ENCODE results near the gene EGLN3.

EGLN3 gene

DNA sequence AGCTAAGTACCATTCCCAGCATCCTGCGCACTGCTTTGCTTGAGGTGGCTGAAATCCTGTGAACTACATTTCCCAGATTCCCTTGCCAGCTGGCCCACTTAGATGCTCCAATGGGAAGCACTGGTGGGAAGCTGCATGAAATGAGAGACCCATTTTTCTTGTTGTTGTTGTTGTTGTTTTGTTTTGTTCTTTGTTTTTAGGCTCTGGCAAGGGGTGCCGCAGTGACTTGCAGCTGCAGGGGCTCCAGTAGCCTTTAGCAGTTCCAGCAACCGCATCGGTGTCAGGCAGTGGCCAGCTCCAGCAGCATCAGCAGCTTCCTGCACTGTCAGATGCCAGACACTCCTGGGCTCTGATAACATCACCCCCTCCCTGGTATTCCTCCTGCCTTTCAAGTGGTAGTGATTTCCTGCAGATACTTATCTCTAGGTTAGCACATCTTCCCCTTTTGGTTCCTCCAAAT, 8.8 kb upstream of the EGLN3 start:
- Histone ChIP-seq H2AK5ac (ENCODE audit: low read length) (no peak overlapping the region), H3K27ac (ENCODE audit: low read depth, low read length) (no peak overlapping the region)

DNA sequence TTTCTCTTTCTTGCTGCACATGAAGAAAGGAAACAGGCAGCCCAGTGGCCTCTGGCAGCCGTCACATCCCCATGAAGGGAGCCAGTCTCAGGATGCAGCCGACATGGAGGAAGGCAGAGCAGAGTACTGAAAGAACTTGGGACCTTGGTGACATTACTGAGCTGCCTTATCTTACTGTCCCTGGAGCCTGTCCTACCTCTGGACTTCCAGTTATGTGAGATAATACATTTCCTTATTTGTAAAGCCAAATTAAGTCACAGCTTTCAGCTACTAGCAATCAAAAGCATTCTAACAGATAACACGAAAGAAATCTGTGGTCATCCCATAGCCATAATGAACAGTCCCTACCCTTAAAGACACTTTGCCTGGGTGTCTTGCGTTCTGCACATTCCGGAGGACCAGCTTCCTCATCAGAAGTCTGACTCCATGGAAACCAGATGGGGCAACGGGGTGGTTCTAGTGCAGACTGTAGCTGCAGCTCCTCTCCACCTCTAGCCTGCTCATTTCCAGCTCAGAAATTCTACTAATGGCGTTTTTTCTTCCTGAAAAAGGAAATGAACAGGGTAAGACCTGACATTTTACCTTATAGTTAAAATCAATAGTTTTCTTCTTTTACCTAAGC, 7.8 kb upstream of the EGLN3 start:
- Histone ChIP-seq H3K9ac (ENCODE audit: low read length) (no peak overlapping the region), H3K18ac (ENCODE audit: low read length) (peak overlapping the region; percentile 53), H3K79me1 (ENCODE audit: low read length) (no peaks in the 10 kb centered on the region), H3K27me3 (ENCODE audit: insufficient read depth, low read length, poor library complexity) (no peaks in the 10 kb centered on the region), H3K27ac (ENCODE audit: low read depth, low read length) (no peak overlapping the region), H3K36me3 (ENCODE audit: control insufficient read depth, insufficient read depth, low read length) (no peaks in the 10 kb centered on the region), H4K5ac (ENCODE audit: low read length) (no peak overlapping the region), H4K8ac (ENCODE audit: low read depth, low read length) (no peak overlapping the region), H3K23ac (ENCODE audit: low read length) (no peak overlapping the region), H2AK5ac (ENCODE audit: low read length) (peak overlapping the region; percentile 15), H3K56ac (ENCODE audit: low read length) (no peak overlapping the region), H3K4ac (ENCODE audit: low read depth, low read length) (peak overlapping the region; percentile 41), H2BK5ac (ENCODE audit: low read length) (peak overlapping the region; percentile 46), H3K4me3 (ENCODE audit: low read length) (no peak overlapping the region), H2BK15ac (replicated peaks; ENCODE audit: low read depth) (no peak overlapping the region), H3K79me2 (ENCODE audit: control insufficient read depth, insufficient read depth, low read length) (no peaks in the 10 kb centered on the region), H3K4me1 (ENCODE audit: control insufficient read depth, low read depth, low read length) (no peaks in the 10 kb centered on the region), H2BK120ac (ENCODE audit: low read depth, low read length) (no peak overlapping the region), H3K4me2 (ENCODE audit: low read length) (no peak overlapping the region)
- no CpG with 5 or more reads among the region's 7 CpGs for WGBS (ENCODE audit: extremely low coverage, insufficient coverage, low lambda C conversion rate)
- no peak for DNase-seq

More for the DNA sequence above, 8.8 kb upstream of the EGLN3 start:
- Histone ChIP-seq H3K79me1 (ENCODE audit: low read length) (no peaks in the 10 kb centered on the region), H2BK120ac (ENCODE audit: low read depth, low read length) (no peak overlapping the region), H3K56ac (ENCODE audit: low read length) (peak overlapping the region; percentile 56), H3K4me3 (ENCODE audit: low read length) (no peak overlapping the region), H3K36me3 (ENCODE audit: control insufficient read depth, insufficient read depth, low read length) (no peaks in the 10 kb centered on the region), H3K4ac (ENCODE audit: low read depth, low read length) (no peak overlapping the region), H3K27me3 (ENCODE audit: insufficient read depth, low read length, poor library complexity) (no peaks in the 10 kb centered on the region), H3K23ac (ENCODE audit: low read length) (no peak overlapping the region), H2BK5ac (ENCODE audit: low read length) (no peak overlapping the region), H3K9ac (ENCODE audit: low read length) (no peak overlapping the region), H3K18ac (ENCODE audit: low read length) (no peak overlapping the region), H4K5ac (ENCODE audit: low read length) (no peak overlapping the region), H3K79me2 (ENCODE audit: control insufficient read depth, insufficient read depth, low read length) (no peaks in the 10 kb centered on the region), H3K4me1 (ENCODE audit: control insufficient read depth, low read depth, low read length) (peaks cover 9% of the 10 kb centered on the region), H3K4me2 (ENCODE audit: low read length) (peak overlapping the region; percentile 15), H2BK15ac (replicated peaks; ENCODE audit: low read depth) (no peak overlapping the region), H4K8ac (ENCODE audit: low read depth, low read length) (no peak overlapping the region)
- no CpG with 5 or more reads among the region's 4 CpGs for WGBS (ENCODE audit: extremely low coverage, insufficient coverage, low lambda C conversion rate)
- DNase-seq = peak; percentile 98

DNA sequence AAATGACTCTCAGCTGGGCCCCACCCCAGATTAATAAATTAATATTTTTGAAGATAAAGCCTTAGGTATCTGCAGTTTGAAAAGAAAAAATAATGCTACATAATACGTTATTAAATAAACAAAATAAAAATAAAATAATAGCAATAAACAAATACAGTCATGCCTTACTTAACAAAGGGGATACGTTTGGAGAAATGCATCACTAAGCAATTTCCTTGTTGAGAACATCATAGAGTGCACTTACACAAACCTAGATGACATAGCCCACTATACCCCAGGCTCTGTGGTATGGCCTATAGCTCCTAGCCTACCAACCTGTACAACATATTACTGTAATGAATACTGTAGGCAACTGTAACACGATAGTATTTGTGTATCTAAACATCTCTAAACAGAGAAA, 7.1 kb upstream of the EGLN3 start:
- Histone ChIP-seq H3K27me3 (ENCODE audit: insufficient read depth, low read length, poor library complexity) (no peaks in the 10 kb centered on the region), H3K18ac (ENCODE audit: low read length) (no peak overlapping the region), H3K4me3 (ENCODE audit: low read length) (no peak overlapping the region), H3K9ac (ENCODE audit: low read length) (no peak overlapping the region), H3K56ac (ENCODE audit: low read length) (no peak overlapping the region), H2BK15ac (replicated peaks; ENCODE audit: low read depth) (no peak overlapping the region), H2BK120ac (ENCODE audit: low read depth, low read length) (no peak overlapping the region), H3K79me2 (ENCODE audit: control insufficient read depth, insufficient read depth, low read length) (no peaks in the 10 kb centered on the region), H3K23ac (ENCODE audit: low read length) (no peak overlapping the region), H2AK5ac (ENCODE audit: low read length) (no peak overlapping the region), H4K5ac (ENCODE audit: low read length) (no peak overlapping the region), H2BK5ac (ENCODE audit: low read length) (no peak overlapping the region), H3K4me2 (ENCODE audit: low read length) (no peak overlapping the region), H3K79me1 (ENCODE audit: low read length) (no peaks in the 10 kb centered on the region), H3K36me3 (ENCODE audit: control insufficient read depth, insufficient read depth, low read length) (no peaks in the 10 kb centered on the region), H3K4me1 (ENCODE audit: control insufficient read depth, low read depth, low read length) (no peaks in the 10 kb centered on the region), H3K4ac (ENCODE audit: low read depth, low read length) (no peak overlapping the region), H4K8ac (ENCODE audit: low read depth, low read length) (no peak overlapping the region), H3K27ac (ENCODE audit: low read depth, low read length) (no peak overlapping the region)
- WGBS (ENCODE audit: extremely low coverage, insufficient coverage, low lambda C conversion rate) = no CpG with 5 or more reads among the region's 3 CpGs
- no peak for DNase-seq

DNA sequence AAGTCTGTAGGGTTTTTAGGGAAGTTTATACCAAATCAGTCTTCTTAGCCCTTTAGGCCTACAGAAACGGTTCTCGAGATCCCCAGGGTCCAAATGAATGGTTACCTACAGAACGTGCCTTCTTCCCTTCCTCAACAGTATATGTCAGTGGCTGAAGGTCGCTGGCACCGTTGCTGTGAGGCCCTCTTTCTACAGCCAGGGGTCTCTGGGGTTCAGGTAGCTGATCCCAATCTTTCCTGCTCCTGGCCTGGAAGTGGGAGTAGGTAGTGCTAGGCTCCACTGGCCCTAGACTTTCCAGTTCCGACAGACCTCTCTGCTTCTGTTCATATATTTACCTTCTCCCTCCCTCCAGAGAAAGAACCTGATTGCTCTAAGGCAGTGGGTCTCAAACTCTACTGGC, 6.4 kb upstream of the EGLN3 start:
- H3K23ac ChIP-seq (ENCODE audit: low read length) = no peak overlapping the region
- H3K79me2 ChIP-seq (ENCODE audit: control insufficient read depth, insufficient read depth, low read length) = no peaks in the 10 kb centered on the region
- no peak overlapping the region for H4K8ac ChIP-seq (ENCODE audit: low read depth, low read length)
- H3K4me3 ChIP-seq (ENCODE audit: low read length) = no peak overlapping the region
- peak overlapping the region; percentile 68 for H3K56ac ChIP-seq (ENCODE audit: low read length)
- no peaks in the 10 kb centered on the region for H3K27me3 ChIP-seq (ENCODE audit: insufficient read depth, low read length, poor library complexity)
- H3K4me2 ChIP-seq (ENCODE audit: low read length) = no peak overlapping the region
- no peak overlapping the region for H2AK5ac ChIP-seq (ENCODE audit: low read length)
- no peak overlapping the region for H2BK15ac ChIP-seq (replicated peaks; ENCODE audit: low read depth)
- no peak overlapping the region for H3K4ac ChIP-seq (ENCODE audit: low read depth, low read length)
- H3K18ac ChIP-seq (ENCODE audit: low read length) = no peak overlapping the region
- H2BK120ac ChIP-seq (ENCODE audit: low read depth, low read length) = no peak overlapping the region
- no peak overlapping the region for H2BK5ac ChIP-seq (ENCODE audit: low read length)
- H3K36me3 ChIP-seq (ENCODE audit: control insufficient read depth, insufficient read depth, low read length) = no peaks in the 10 kb centered on the region
- H3K79me1 ChIP-seq (ENCODE audit: low read length) = no peaks in the 10 kb centered on the region
- DNase-seq = no peak
- no peak overlapping the region for H3K9ac ChIP-seq (ENCODE audit: low read length)
- no peaks in the 10 kb centered on the region for H3K4me1 ChIP-seq (ENCODE audit: control insufficient read depth, low read depth, low read length)
- no peak overlapping the region for H4K5ac ChIP-seq (ENCODE audit: low read length)
- no peak overlapping the region for H3K27ac ChIP-seq (ENCODE audit: low read depth, low read length)
- no CpG with 5 or more reads among the region's 6 CpGs for WGBS (ENCODE audit: extremely low coverage, insufficient coverage, low lambda C conversion rate)

DNA sequence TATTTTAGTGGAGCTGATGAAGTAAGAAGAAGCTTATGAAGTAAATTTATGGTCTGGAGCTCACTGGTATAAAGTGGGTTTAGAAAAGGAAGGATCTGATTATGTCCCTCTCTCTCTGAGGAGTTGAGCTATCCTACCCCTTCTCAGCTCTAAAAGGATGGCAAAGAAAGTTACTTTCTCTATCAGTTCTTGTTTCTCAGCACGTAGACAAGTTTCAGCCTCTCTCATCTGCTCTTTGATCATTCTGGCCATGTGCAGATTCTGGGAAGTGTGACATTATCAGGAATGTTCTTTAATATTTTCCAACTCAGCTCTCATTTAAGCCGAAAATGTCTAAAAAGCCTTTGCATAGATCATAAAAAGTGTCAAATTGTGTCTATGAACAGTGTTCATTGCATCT, 5.8 kb upstream of the EGLN3 start:
- H3K79me1 ChIP-seq (ENCODE audit: low read length) = no peaks in the 10 kb centered on the region
- no peak overlapping the region for H2BK120ac ChIP-seq (ENCODE audit: low read depth, low read length)
- no peaks in the 10 kb centered on the region for H3K36me3 ChIP-seq (ENCODE audit: control insufficient read depth, insufficient read depth, low read length)
- H3K4me3 ChIP-seq (ENCODE audit: low read length) = no peak overlapping the region
- DNase-seq = no peak
- H3K56ac ChIP-seq (ENCODE audit: low read length) = no peak overlapping the region
- no peak overlapping the region for H4K5ac ChIP-seq (ENCODE audit: low read length)
- H2BK15ac ChIP-seq (replicated peaks; ENCODE audit: low read depth) = no peak overlapping the region
- no peak overlapping the region for H2AK5ac ChIP-seq (ENCODE audit: low read length)
- H3K27ac ChIP-seq (ENCODE audit: low read depth, low read length) = no peak overlapping the region
- no peaks in the 10 kb centered on the region for H3K79me2 ChIP-seq (ENCODE audit: control insufficient read depth, insufficient read depth, low read length)
- no peak overlapping the region for H3K18ac ChIP-seq (ENCODE audit: low read length)
- H2BK5ac ChIP-seq (ENCODE audit: low read length) = no peak overlapping the region
- H3K4me1 ChIP-seq (ENCODE audit: control insufficient read depth, low read depth, low read length) = no peaks in the 10 kb centered on the region
- H3K9ac ChIP-seq (ENCODE audit: low read length) = no peak overlapping the region
- H4K8ac ChIP-seq (ENCODE audit: low read depth, low read length) = no peak overlapping the region
- no peaks in the 10 kb centered on the region for H3K27me3 ChIP-seq (ENCODE audit: insufficient read depth, low read length, poor library complexity)
- no CpG with 5 or more reads among the region's 2 CpGs for WGBS (ENCODE audit: extremely low coverage, insufficient coverage, low lambda C conversion rate)
- no peak overlapping the region for H3K4me2 ChIP-seq (ENCODE audit: low read length)
- H3K23ac ChIP-seq (ENCODE audit: low read length) = no peak overlapping the region
- H3K4ac ChIP-seq (ENCODE audit: low read depth, low read length) = no peak overlapping the region

DNA sequence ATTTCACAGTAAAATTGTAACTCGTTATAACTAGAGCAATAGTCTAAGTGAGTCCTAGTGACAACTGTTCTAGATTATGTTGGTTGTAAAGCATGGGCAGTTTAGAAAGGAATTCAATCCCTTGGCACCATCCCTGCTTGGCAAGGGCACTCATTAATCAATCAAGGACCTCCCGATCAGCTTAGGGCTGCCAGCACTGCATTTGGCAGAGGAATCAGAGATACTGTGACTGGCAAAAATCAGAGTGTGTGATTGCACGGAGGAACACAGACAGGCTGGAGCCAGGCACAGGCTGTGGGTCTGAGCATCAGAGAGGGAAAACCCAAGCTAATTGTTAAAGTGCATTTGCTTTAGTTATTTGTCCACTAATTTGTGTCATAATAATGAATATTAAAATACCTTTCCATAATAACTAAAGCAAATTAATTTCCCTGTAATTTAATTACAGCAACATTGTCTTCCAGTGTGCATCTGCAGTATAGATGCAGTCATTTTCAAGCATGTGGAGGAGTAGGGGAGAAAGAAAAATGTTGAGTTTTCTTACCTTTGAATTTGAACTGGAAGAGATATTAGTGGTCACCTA, 3.2 kb upstream of the EGLN3 start:
- Histone ChIP-seq H2BK15ac (replicated peaks; ENCODE audit: low read depth) (no peak overlapping the region), H3K23ac (ENCODE audit: low read length) (no peak overlapping the region), H3K27ac (ENCODE audit: low read depth, low read length) (no peak overlapping the region), H2AK5ac (ENCODE audit: low read length) (no peak overlapping the region), H3K4ac (ENCODE audit: low read depth, low read length) (no peak overlapping the region), H2BK5ac (ENCODE audit: low read length) (no peak overlapping the region), H3K27me3 (ENCODE audit: insufficient read depth, low read length, poor library complexity) (no peaks in the 10 kb centered on the region), H3K9ac (ENCODE audit: low read length) (no peak overlapping the region), H2BK120ac (ENCODE audit: low read depth, low read length) (no peak overlapping the region), H3K4me3 (ENCODE audit: low read length) (no peak overlapping the region), H3K79me1 (ENCODE audit: low read length) (no peaks in the 10 kb centered on the region), H4K8ac (ENCODE audit: low read depth, low read length) (no peak overlapping the region), H3K4me2 (ENCODE audit: low read length) (no peak overlapping the region), H3K56ac (ENCODE audit: low read length) (no peak overlapping the region), H3K18ac (ENCODE audit: low read length) (no peak overlapping the region), H3K4me1 (ENCODE audit: control insufficient read depth, low read depth, low read length) (peaks cover 3% of the 10 kb centered on the region), H3K36me3 (ENCODE audit: control insufficient read depth, insufficient read depth, low read length) (no peaks in the 10 kb centered on the region), H4K5ac (ENCODE audit: low read length) (no peak overlapping the region), H3K79me2 (ENCODE audit: control insufficient read depth, insufficient read depth, low read length) (peaks cover 15% of the 10 kb centered on the region)
- no peak for DNase-seq
- no CpG with 5 or more reads among the region's 3 CpGs for WGBS (ENCODE audit: extremely low coverage, insufficient coverage, low lambda C conversion rate)
